ENCODE results near the gene PSMD11. TPM values are rescaled to one million over a fixed set of nuclear protein-coding genes. Genes with fewer than 3 reads are reported as not detected.

PSMD11 gene
- total and polyA plus RNA-seq, 2 experiments from 2014 or later, result 44.2 to 158 TPM

DNA sequence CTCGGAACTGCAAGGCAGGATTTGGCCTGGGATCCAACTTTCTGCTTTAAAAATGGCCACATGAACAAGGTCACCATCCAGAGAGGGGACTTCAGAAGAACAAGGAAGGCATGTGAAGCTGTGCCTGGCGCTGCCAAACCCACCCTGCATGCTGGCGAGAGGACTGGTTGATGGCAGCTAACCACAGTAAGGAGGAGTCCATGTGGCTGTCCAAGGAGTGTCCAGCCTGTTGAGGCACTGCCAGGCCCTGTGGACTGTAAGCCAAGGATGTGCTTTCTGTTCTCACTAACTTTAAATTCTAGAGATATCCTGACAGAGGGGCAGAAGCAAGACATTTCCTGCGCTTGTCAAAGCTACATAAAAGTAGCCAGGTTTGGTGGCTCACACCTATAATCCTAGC, 82.8 kb downstream of the PSMD11 start:
- in situ Hi-C loops (cut with MboI), result no loop called here
- Histone ChIP-seq H2AFZ (no peak overlapping the region), H3K9ac (no peak overlapping the region), H3K27me3 (replicated peaks; ENCODE audit: insufficient read depth) (no peaks in the 10 kb centered on the region), H3K79me2 (ENCODE audit: insufficient read depth) (no peaks in the 10 kb centered on the region), H3K36me3 (ENCODE audit: low read depth) (no peaks in the 10 kb centered on the region; the same call in 1 of the 2 replicates), H4K20me1 (ENCODE audit: insufficient read depth) (no peaks in the 10 kb centered on the region), H3F3A (ENCODE audit: insufficient read depth) (no peaks in the 10 kb centered on the region), H3K9me2 (ENCODE audit: insufficient read depth) (no peaks in the 10 kb centered on the region), H3K9me3 (ENCODE audit: low read depth) (no peaks in the 10 kb centered on the region), H3K4me3 (no peak overlapping the region), H3K4me2 (ENCODE audit: unreplicated experiment) (no peak overlapping the region), H3K27ac (no peak overlapping the region), H3K4me1 (ENCODE audit: insufficient read depth) (no peaks in the 10 kb centered on the region)
- 62 to 63% methylated on average over 4 of the region's 4 CpGs for WGBS, 2 experiments (ENCODE audit: low coverage in 1 of 2, low lambda C conversion rate in 2 of 2, missing lambda C conversion rate in 2 of 2)
- TF ChIP-seq EZH2phosphoT487 (IDR thresholded peaks at IDR 0.05; ENCODE audit: insufficient read depth, low read depth) (no peak), EZH2 (IDR thresholded peaks at IDR 0.05; ENCODE audit: insufficient read depth, poor library complexity, severe bottlenecking) (no peak)
- no peak for DNase-seq

DNA sequence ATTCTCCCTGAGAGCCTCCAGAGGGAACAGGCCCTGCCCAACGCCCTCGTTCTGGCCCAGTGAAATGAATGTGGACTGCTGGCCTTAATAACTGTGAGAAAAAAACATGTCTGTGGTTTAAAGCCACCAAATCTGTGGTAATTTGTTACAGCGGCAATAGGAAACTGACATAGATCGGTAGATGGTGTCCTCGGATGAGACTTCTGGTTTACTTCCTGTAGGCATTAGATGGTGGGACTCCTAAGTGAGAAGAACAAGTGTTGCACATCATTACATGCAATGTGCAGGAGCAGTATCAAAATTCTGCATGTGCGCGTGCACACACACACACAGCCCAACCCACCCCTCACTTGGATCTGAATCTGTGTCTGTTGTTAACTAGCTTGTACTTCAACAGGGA, 84.5 kb downstream of the PSMD11 start:
- Histone ChIP-seq H3K9ac (no peak overlapping the region), H3K36me3 (ENCODE audit: low read depth) (no peaks in the 10 kb centered on the region; the same call in 1 of the 2 replicates), H3K79me2 (ENCODE audit: insufficient read depth) (no peaks in the 10 kb centered on the region), H3K4me2 (ENCODE audit: unreplicated experiment) (no peak overlapping the region), H3K4me3 (no peak overlapping the region), H3F3A (ENCODE audit: insufficient read depth) (no peaks in the 10 kb centered on the region), H3K9me2 (ENCODE audit: insufficient read depth) (no peaks in the 10 kb centered on the region), H3K4me1 (ENCODE audit: insufficient read depth) (no peaks in the 10 kb centered on the region), H3K9me3 (ENCODE audit: low read depth) (no peaks in the 10 kb centered on the region), H3K27ac (no peak overlapping the region), H4K20me1 (ENCODE audit: insufficient read depth) (no peaks in the 10 kb centered on the region), H2AFZ (no peak overlapping the region), H3K27me3 (replicated peaks; ENCODE audit: insufficient read depth) (no peaks in the 10 kb centered on the region)
- no peak for DNase-seq
- TF ChIP-seq EZH2phosphoT487 (IDR thresholded peaks at IDR 0.05; ENCODE audit: insufficient read depth, low read depth) (no peak), EZH2 (IDR thresholded peaks at IDR 0.05; ENCODE audit: insufficient read depth, poor library complexity, severe bottlenecking) (no peak)
- in situ Hi-C loops (cut with MboI), result no loop called here
- 85 to 91% methylated on average over 7 of the region's 7 CpGs for WGBS, 2 experiments (ENCODE audit: low coverage in 1 of 2, low lambda C conversion rate in 2 of 2, missing lambda C conversion rate in 2 of 2)

DNA sequence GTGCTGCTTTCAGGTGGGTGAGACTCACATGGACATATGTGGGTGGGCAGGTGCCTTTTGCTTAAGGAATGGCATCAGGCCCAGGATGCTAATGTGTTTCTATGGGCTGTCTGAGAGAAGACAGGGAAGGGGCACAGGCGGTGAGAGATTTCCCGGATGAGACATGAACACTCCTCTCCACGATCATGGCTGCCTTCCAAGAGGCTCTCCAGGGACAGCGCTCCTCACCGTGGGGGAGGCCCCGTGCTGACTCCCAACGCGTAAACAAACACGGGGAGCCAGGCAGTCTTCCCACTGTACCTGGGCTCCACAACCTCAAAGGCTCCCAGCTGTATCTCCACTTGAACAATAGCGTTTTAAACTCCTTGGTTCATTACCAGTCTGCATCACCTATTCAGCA, 85.3 kb downstream of the PSMD11 start:
- no peaks in the 10 kb centered on the region for H4K20me1 ChIP-seq (ENCODE audit: insufficient read depth)
- no peaks in the 10 kb centered on the region for H3K79me2 ChIP-seq (ENCODE audit: insufficient read depth)
- H3F3A ChIP-seq (ENCODE audit: insufficient read depth), result no peaks in the 10 kb centered on the region
- H3K27me3 ChIP-seq (replicated peaks; ENCODE audit: insufficient read depth), result no peaks in the 10 kb centered on the region
- no peaks in the 10 kb centered on the region for H3K4me1 ChIP-seq (ENCODE audit: insufficient read depth)
- DNase-seq, result no peak
- no peak overlapping the region for H3K4me2 ChIP-seq (ENCODE audit: unreplicated experiment)
- H3K9me3 ChIP-seq (ENCODE audit: low read depth), result no peaks in the 10 kb centered on the region
- no peak for TF ChIP-seq EZH2 (IDR thresholded peaks at IDR 0.05; ENCODE audit: insufficient read depth, poor library complexity, severe bottlenecking)
- no peaks in the 10 kb centered on the region for H3K9me2 ChIP-seq (ENCODE audit: insufficient read depth)
- no peak overlapping the region for H2AFZ ChIP-seq
- in situ Hi-C loops (cut with MboI), result no loop called here
- WGBS, 2 experiments (ENCODE audit: low coverage in 1 of 2, low lambda C conversion rate in 2 of 2, missing lambda C conversion rate in 2 of 2), result 68 to 72% methylated on average over 10 of the region's 10 CpGs
- H3K9ac ChIP-seq, result no peak overlapping the region
- no peak overlapping the region for H3K27ac ChIP-seq
- H3K36me3 ChIP-seq (ENCODE audit: low read depth), result no peaks in the 10 kb centered on the region; the same call in 1 of the 2 replicates
- no peak overlapping the region for H3K4me3 ChIP-seq

Small RNA genes lying within 50 kb of the gene (small RNA-seq; reads per million reads assigned to genes)
- gene AC005899.2 (ENCODE audit: low read depth, low replicate concordance) (not detected), gene AC005899.6 (ENCODE audit: low read depth, low replicate concordance) (not detected), gene RF00019 (ENCODE audit: low read depth, low replicate concordance) (not detected)

Other genes starting within 250 kb of the PSMD11 start
- 0.11 TPM in 1 of 2 replicates, not detected in the other for gene RHBDL3, start 178.7 kb upstream of the PSMD11 start, total RNA-seq (2014; rRNA removed; shearing (Covaris generic))
- gene RHBDL3, start 178.7 kb upstream of the PSMD11 start, polyA plus RNA-seq (2016; fragmentation: Nextera tagmentation; extraction: Ambion mirVana), result 0.09 TPM in 1 of 2 replicates, not detected in the other
- gene C17orf75, start 102.3 kb upstream of the PSMD11 start, total RNA-seq (2014; rRNA removed; shearing (Covaris generic)), result 11.1 and 18.5 TPM in 2 replicates
- 14.7 and 17.0 TPM in 2 replicates for gene C17orf75, start 102.3 kb upstream of the PSMD11 start, polyA plus RNA-seq (2016; fragmentation: Nextera tagmentation; extraction: Ambion mirVana)
- 93.1 and 113 TPM in 2 replicates for gene ZNF207, start 94.4 kb upstream of the PSMD11 start, total RNA-seq (2014; rRNA removed; shearing (Covaris generic))
- 96.8 and 99.5 TPM in 2 replicates for gene ZNF207, start 94.4 kb upstream of the PSMD11 start, polyA plus RNA-seq (2016; fragmentation: Nextera tagmentation; extraction: Ambion mirVana)
- 1.2 and 1.5 TPM in 2 replicates for gene CDK5R1, start 42.5 kb downstream of the PSMD11 start, total RNA-seq (2014; rRNA removed; shearing (Covaris generic))
- 0.39 and 0.63 TPM in 2 replicates for gene CDK5R1, start 42.5 kb downstream of the PSMD11 start, polyA plus RNA-seq (2016; fragmentation: Nextera tagmentation; extraction: Ambion mirVana)

Data from GM23248 (cell line).